D341Med (cell line): Measurements from ENCODE around the gene ENO2.
"Not testable (repeated sequence)": the region's sequence is repeated elsewhere in the genome, so short reads cannot be mapped to it uniquely, and the experiment has no call there.

ENCODE experiments used
- DNase-seq: peaks from one replicate; pipeline ENCODE4 v3.0.0; 2012; ENCODE audit warnings: low spot score

ENO2 gene

GRCh38 chr12:6914246-6914946 lies at the start of gene ENO2:
TSS of gene ENO2 (plus strand) at chr12:6914580. CDS start at chr12:6915833, 1,253 bp downstream.
- DNase-seq, result peak; percentile 86

- DNase-seq, result not testable (repeated sequence)
Measured at GRCh38 chr12:6865307-6865706, 49.1 kb upstream of the ENO2 start.

GRCh38 chr12:6866163-6866919 lies 48.0 kb upstream of the ENO2 start:
- no peak for DNase-seq

- DNase-seq, result no peak
Measured at GRCh38 chr12:6866920-6867412, 47.4 kb upstream of the ENO2 start.

GRCh38 chr12:6867413-6868210 lies 46.8 kb upstream of the ENO2 start, which contains the start of gene TPI1:
TSS of gene TPI1 (plus strand) at chr12:6867531. CDS start at chr12:6867567, 36 bp downstream.
- DNase-seq, result peak; percentile 98

- DNase-seq, result no peak
Measured at GRCh38 chr12:6868211-6869048, 46.0 kb upstream of the ENO2 start.

GRCh38 chr12:6869049-6870021 lies 45.0 kb upstream of the ENO2 start:
- DNase-seq, result peak; percentile 69

GRCh38 chr12:6870304-6870703 lies 44.1 kb upstream of the ENO2 start:
- DNase-seq, result not testable (repeated sequence)

- no peak for DNase-seq
Measured at GRCh38 chr12:6871052-6871957, 43.1 kb upstream of the ENO2 start.

- DNase-seq, result peak; percentile 89
Measured at GRCh38 chr12:6872073-6873048, 42.0 kb upstream of the ENO2 start.

GRCh38 chr12:6873094-6874014 lies 41.0 kb upstream of the ENO2 start, which contains the start of gene SPSB2:
TSS of gene SPSB2 (minus strand) at chr12:6873303. CDS start at chr12:6872901, 402 bp downstream.
- peak; percentile 97 for DNase-seq

- DNase-seq, result not testable (repeated sequence)
Measured at GRCh38 chr12:6874015-6874368, 40.4 kb upstream of the ENO2 start.

GRCh38 chr12:6879824-6880223 lies 34.6 kb upstream of the ENO2 start:
- DNase-seq, result not testable (repeated sequence)

- no peak for DNase-seq
Measured at GRCh38 chr12:6883252-6883651, 31.1 kb upstream of the ENO2 start.

- DNase-seq, result no peak
Measured at GRCh38 chr12:6883683-6884082, 30.7 kb upstream of the ENO2 start.

GRCh38 chr12:6884539-6884938 lies 29.8 kb upstream of the ENO2 start:
- DNase-seq, result no peak
